Measurements from ENCODE around the gene ARHGAP33.
"Not testable (repeated sequence)": the region's sequence is repeated elsewhere in the genome, so short reads cannot be mapped to it uniquely, and the experiment has no call there.

Gene ARHGAP33

DNA sequence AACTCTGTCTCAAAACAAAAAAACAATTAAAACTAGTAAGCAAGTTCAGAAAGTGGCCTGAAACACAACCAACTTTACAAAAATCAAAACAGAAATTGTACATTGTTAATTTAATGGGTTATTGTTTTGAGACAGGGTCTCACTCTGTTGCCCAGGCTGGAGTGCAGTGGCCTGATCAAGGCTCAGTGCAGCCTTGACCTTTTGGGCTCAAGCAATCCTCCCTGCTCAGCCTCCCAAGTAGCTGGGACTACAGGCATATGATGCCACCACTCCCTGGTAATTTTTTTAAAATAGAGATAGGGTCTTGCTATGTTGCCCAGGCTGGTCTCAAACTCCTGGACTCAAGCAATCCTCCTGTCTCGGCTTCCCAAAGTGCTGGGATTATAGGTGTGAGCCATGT, 20.2 kb downstream of the ARHGAP33 start:
- DNase-seq (ENCODE audit: low read depth) = not testable (repeated sequence)

DNA sequence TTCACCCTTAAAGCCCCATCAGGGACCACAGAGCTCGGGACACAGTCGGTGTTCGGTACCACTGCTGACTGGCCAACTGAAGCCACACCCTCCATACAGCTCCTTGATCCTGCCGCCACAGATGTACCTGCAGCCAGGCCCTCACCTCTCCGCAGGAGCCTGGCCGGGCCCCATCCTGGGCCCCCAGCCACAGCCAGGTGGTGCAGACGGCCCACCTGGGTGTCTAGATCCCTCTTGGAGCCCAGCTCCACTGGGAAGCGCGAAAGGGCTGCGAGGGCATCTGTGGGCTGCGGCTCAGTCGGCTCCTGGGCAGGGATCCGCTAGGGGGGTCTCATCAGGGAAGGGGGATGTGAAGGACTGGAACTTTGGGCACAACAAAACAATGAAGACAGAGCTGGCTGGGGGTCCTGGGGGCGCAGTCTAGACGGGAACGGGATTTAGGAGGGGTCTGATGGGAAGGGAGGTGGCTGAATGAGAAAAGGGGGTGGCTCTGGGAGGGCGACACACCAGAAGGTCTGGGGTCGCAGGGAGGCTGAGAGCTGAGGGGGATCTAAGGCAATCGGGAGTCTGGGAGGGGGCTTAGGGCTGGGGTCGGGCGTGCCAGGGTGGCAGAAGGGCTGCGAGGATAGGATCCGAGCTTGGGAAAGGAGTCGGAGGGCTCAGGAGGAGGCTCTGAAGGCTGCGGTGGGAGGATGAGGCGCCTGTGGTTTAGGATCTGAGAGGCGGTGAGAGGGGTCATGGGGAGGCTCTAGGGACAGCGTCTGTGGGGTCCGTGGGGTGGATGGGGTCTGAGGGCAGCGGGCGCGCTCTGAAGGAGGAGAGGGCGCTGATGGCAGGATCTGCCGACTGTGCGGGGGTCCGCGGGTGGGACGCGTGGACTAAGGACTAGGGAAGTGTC, 21.5 kb downstream of the ARHGAP33 start:
- DNase-seq (ENCODE audit: low read depth) = no peak

DNA sequence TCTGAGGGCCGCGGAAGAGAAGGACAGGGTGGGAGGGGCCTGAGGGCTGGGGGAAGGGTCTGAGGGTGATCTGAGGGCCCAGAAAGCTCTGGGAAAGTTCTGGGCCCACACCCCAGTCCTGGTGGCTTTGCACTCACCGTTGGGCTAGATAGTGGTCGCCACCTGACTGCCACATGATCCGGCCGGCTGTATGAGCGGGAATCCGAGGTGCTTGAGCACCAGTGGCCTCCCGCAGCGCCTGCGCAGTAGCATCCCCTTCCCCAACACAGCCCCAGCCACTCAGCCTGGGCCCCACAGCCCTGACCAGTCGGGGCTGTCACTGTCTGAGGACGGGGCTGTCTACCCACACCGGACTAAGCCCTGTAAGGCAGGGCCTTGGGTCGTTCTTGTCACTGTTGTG, 22.3 kb downstream of the ARHGAP33 start:
- DNase-seq (ENCODE audit: low read depth) = no peak

DNA sequence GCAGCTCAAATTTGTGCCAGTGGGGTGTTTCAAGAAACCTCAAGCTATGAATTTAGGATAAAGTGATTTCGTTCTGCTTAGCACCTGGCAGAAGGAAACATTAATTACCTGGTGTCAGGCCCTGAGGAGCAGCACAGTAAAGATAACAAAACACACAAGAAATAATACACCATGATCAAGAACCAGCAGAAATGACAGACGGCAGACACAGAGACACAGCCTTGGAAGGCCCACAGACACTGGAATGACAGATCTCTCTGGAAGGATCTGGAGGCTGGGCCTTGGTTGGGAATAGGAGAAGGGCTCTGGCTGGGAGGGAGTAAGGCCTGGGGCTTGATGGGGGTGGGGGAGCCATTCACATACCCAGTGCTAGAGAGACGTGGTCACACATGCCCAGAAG, 26.5 kb downstream of the ARHGAP33 start:
- no peak for DNase-seq (ENCODE audit: low read depth)

DNA sequence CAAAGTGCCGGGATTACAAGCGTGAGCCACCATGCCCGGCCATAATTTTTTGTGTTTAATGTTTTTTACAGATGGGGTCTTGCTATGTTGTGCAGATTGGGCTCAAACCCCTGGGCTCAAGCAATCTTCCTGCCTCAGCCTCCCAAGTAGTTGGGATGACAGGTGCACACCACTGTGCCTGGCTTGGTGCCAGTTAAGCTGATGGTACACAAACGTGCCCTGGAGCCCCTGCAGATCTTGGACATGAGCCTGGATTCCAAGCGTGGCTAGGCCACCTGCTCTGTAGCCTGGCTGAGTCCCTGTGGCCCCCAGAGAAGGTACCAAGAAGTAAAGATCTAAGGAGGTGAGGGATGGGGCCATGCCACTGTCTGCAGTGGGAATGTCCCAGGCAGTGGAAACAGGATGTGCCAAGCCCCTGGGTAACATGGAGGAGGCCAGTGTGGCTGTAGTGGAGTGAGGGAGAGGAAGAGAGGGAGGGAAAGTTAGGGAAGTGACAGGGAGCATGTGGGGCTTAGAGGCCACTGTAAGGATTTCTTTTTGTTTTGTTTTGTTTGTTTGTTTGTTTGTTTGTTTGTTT, 30.2 kb downstream of the ARHGAP33 start:
- no peak for DNase-seq (ENCODE audit: low read depth)

DNA sequence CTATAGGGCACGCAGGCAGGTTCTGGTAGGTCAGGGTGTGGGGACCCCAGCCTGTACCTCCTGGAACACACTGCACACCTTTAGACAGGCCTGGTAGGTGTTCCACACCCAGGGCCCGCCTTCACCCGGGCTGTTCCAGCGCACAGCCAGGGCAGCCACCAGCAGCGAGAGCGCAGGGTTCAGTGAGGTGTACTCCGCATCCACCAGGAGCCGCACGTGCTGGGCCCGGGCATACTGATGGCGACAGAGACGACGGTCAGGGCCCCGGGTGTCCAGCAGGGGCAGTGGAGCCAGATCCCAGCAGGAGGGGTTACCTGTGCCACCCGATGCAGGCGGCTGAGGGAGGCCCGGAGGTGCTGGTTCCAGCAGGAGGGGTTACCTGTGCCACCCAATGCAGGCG, 31.2 kb downstream of the ARHGAP33 start:
- no peak for DNase-seq (ENCODE audit: low read depth)

DNA sequence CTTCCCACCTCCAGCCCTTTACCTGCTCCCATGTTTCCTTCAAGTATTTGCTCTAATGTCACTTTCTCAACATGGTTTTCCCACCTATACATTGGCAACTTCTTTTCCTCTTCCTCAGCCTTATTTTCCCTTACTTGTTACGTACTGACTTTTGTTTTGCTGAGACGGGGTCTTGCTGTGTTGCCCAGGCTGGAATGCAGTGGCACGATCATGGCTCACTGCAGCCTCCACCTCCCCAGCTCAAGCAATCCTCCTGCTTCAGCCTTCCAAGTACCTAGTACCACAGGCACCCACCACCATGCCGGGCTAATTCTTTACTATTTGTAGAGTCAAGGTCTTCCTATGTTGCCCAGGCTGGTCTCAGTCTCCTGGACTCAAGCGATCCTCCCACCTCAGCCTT, 32.3 kb downstream of the ARHGAP33 start:
- DNase-seq (ENCODE audit: low read depth) = no peak

DNA sequence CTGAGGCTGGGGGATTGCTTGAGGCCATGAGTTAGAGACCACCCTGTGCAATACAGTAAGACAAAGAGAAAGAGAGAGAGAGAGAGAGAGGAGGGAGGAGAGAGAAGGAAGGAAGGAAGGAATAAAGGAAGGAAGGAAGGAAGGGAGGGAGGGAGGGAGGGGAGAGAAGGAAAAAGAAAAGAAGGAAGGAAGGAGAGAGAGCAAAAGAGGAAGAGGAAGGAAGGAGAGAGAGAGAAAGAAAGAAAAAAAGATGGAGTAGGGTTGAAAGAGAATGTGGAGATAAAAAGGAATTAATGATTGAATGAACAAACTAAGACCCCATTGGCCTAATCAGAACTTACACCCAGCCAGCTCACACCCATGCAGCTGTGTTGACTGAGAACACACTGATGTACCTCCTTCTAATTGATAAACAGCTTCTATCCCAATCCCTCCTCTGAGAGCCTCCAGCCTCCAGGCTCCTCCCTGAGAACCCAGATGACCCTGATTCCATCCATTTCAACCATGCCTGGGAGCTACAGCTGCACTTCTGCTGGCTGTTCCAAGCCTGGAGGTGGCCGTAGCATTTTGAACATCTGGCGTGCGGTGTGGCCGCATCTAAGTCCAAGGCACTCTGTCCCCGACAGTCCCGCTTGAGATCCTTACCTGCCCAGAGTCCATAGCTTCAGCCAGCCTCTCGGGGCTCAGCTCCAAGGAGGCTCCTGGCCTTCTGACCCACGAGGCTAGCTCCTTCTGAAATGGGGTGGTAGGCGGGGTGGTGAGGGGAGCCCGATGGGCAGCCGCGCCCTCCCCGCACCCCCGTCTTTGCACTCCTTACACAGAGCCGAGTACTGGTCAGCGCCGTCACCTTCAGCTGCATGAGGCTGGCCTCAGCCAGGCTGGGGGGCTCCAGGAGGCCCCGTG, 36.2 kb downstream of the ARHGAP33 start:
- DNase-seq (ENCODE audit: low read depth) = no peak

DNA sequence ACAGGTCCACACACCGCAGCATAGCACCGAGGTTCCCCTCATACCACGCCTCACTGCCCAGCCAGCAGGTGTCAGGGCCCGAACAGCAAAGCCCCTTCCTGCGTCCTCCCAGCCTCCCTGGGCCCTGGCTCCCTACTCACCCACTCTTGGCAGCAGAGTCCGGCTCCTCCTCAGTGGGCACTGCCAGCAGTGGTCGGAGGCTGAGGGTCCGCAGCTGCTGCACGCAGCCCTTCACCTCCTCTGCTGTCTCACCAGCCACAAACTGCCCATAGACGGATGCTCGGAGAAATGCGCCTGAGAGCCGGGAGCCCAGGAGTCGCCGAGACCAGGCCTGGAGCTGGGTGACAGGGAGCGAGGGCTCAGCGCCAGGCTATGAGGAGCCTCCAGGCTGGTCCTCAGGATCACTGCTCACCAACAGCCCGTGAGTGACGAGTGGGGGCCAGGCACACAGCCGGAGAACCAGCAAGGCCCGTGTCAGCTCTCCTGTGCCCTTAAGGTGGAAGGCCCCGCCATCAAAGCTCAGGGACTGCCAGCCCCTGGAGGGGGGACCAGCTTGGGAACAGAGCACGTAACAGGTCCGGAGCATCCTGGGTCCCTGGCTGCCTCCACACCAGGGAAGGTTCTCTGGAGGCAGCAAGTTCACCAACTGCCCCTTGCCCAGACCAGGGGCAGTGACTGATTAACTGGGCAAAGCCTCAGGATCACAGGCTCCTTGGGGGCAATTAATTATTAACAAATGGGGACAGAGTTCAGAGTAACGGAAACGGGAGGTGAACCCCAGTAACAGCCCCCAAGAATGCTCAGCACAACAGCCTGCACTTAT, 37.1 kb downstream of the ARHGAP33 start, which contains the start of gene PRODH2:
TSS of gene PRODH2 (minus strand) at position 626 of the 823 bp plus-strand sequence. CDS start at position 586, 40 bp downstream.
- no peak for DNase-seq (ENCODE audit: low read depth)

DNA sequence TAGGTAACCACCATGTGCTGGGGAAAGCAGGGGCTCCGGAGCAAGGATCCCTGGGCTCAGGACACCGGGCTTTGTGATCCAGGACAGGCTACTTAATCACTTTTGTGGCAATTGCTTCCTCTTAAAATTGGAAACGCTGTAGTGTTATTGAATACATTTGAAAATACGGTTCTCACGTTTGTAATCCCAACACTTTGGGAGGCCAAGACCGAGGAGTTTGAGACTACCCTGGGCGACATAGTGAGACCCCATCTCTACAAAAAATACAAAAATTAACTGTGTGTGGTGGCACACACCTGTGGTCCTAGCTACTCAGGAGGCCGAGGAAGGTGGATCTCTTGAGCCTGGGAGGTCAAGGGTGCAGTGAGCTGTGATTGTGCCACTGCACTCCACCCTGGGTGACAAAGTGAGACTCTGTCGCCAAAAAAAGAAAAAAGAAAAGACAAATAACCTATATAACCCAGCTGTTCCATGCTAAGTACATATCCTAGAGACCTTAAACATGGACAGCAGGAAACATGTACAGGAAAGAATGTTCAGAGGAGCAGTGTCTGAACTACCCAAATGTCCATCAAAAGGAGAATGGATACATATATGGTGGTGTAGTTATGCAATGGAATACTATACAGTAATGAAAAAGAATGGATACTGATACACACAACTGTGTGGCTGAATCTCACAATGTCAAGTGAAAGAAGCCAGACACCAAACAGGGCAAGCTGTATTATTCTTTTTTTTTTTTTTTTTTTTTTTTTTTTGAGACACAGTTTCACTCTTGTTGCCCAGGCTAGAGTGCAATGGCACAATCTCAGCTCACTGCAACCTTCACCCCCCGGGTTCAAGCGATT, 37.9 kb downstream of the ARHGAP33 start:
- DNase-seq (ENCODE audit: low read depth) = no peak

DNA sequence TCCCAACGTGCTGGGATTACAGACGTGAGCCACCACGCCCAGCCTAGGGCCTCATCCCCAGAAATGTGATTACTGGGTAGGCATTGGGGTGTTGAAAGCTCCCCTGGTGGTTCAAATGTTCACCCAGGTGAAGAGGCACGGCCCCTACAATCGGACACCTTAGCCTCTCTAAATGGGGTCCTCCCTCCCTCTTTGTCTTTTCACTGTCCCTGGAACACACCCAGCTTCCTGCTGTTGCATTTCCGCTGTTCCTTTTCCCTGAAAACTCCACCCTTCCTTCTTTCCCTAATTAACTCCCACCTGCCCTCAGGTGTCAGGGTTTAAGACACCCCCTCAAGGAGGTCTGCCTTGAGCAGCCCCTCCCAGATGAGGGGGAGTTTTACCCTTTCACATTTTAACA, 40.9 kb downstream of the ARHGAP33 start:
- no peak for DNase-seq (ENCODE audit: low read depth)

DNA sequence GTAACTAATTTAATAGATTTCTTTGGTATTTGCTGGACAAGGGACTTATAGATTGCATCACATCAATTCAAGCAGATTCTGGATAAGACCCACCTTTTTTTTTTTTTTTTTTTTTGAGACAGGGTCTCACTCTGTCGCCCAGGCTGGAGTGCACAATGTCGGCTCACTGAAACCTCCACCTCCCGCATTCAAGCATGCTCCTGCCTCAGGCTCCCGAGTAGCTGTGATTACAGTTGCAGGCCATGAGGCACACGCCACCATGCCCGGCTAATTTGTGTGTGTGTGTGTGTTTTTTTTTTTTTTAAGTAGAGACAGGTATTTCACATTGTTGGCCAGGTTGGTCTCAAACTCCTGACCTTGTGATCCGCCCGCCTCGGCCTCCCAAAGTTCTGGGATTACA, 41.5 kb downstream of the ARHGAP33 start:
- no peak for DNase-seq (ENCODE audit: low read depth)

DNA sequence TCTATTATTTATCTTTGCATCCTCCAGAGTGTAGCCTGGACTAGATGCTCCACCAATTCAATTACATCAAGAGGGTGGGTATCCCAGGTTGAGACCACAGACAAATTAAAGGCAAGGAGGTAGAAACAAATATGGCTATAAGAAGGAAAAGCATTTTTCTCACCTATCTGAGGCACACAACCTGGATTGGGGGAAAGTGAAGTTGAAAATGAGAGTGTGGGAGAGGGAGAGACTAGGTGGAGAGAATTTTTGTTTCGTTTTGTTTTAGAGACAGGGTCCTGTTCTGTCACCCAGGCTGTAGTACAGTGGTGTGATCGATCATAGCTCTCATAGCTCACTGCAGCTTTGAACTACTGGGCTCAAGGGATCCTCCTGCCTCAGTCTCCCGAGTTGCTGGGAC, 43.1 kb downstream of the ARHGAP33 start:
- DNase-seq (ENCODE audit: low read depth) = no peak

DNA sequence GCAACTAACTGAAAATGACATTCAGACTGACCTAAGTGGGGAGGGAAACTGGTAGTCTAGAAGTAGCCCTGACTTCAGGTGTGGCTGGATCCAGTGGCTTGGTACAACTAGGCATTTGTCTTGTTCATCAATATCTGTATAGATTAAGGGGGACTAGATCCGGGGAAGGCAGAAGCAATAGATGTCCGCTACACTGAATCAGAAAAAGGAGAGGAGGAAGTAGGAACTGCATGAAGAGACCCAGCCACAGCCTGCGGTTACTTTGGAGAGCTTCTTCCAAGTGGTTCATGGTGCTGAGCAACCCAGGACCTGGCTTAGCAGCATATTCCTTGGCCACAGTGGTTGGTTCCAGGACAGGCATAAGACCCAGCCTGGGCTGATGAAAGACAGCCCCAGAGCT, 47.2 kb downstream of the ARHGAP33 start:
- no peak for DNase-seq (ENCODE audit: low read depth)

DNA sequence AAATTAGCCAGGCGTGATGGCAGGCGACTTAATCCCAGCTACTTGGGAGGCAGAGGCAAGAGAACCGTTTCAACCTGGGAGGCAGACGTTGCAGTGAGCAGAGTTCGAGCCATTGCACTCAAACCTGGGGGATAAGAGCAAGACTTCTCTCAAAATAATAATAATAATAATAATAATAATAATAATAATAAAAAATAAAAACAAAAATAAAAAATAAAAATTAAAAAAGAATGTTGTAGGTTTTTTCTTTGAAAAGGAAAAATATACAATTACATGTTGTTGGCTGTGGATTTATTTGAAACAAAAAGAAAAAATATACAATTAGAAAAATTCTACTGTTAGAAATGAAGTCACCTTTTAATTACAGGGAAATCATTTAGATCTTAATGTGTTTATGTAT, 48.8 kb downstream of the ARHGAP33 start:
- DNase-seq (ENCODE audit: low read depth) = no peak

DNA sequence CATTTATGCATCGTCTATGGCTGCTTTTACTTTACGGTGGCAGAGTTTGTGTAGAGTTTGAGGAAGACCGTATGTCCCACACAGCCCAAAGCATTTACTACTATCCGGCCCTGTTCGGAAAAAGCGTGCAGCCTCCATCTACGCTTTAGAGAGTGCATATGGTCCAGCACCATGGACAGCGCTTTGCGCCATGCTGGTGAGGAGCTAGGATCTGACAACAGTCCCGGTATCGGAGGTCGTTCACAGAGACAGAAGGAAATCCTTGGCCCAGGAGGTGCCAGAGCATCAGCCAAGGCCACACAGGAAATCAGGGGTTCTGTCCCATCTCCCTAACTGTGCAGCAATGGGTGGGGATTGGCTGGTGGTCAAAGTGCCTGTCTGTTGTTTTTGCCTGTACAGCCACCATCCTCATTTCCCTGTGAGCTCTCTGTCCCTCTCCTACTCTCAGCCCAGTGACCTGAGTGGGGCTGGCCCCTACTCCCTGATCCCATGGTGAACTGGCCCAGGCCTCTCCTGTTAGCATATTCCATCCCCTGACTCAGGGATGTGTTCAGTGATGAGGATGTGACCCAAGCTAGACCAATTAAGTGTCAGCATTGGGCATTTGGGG, 53.4 kb downstream of the ARHGAP33 start:
- DNase-seq (ENCODE audit: low read depth) = peak; percentile 32

DNA sequence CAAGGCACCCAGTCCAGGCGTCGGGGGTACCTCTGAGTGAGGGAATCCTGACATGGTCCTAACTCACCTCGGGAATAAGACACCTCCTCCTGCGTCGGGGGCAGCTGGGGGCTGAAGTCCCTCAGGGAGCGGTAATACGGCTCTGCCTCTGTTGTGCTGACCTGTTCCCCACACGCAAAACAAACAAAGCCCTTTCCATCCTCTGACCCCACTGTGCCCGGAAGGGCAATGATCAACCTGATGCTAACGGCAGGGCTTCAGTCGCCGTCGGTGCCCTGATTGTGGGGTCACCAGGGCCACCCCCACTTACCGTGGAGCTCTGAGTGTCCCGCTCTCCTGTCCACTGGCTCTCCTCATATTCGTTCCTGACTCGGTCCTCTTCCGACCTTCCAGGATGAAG, 55.6 kb downstream of the ARHGAP33 start:
- no peak for DNase-seq (ENCODE audit: low read depth)

DNA sequence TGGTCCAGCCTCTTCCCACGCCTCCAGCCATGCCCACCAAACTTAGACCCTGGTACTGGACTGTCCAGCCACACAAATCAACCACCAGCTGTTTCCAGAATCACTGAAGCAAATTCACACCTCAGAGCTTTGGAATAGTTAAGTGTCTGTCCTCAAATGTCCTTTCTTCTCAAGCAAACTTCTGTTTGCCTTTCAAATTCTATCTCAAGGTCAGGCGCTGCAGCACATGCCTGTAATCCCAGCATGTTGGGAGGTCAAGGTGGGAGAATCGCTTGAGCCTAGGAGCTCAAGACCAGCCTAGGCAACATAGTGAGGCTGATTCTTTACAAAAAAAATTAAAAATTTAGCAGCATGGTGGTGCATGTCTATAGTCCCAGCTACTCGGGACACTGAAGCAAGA, 56.7 kb downstream of the ARHGAP33 start:
- DNase-seq (ENCODE audit: low read depth) = no peak

DNA sequence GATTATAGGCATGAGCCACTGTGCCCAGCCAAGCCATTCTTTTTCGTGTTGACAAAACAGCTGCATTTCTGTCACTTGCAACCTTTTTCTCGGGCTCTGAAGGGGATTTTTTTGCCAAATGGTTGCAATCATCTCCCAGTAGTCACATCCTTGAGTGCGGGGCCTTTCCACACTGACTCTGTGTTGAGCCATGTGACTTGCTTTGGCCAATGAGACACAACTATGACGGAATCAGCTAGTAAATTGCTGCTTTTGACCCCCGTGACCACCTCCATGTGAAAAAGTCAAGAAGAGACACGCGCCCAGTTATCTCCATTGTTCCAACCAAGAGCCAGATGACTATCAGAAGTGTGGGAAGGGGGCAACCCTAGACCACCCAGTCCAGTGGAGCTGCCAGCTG, 58.6 kb downstream of the ARHGAP33 start:
- no peak for DNase-seq (ENCODE audit: low read depth)

DNA sequence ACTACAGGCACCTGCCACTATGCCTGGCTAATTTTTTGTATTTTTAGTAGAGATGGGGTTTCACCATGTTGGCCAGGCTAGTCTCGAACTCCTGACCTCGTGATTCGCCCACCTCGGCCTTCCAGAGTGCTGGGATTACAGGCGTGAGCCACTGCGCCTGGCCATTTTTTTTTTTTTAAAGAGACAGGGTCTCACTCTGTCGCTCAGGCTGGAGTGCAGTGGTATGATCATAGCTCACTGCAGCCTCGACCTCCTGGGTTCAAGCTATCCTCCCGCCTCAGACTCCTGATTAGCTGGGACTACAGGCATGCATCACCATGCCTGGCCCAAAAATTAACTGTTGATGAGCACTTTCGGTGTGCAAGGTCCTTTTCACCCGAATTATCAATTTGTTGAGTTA, 60.7 kb downstream of the ARHGAP33 start:
- not testable (repeated sequence) for DNase-seq (ENCODE audit: low read depth)

All from activated T-cell treated with anti-CD3 and anti-CD28 coated beads for 48 hours (primary cell).